H9 (cell line): Measurements from ENCODE around the gene SKAP1. TPM values are rescaled to one million over a fixed set of nuclear protein-coding genes. Genes with fewer than 3 reads are reported as not detected.

ENCODE experiments used
- DNase-seq: peaks from one replicate; pipeline ENCODE4 v3.0.0-alpha.2; 2017
- H2AFZ ChIP-seq: one replicate; pipeline ENCODE4 v1.6.1; 2013; ENCODE audit warnings: mild to moderate bottlenecking, low read length, control low read depth, moderate library complexity
- H2AK5ac ChIP-seq: 2 replicates; pipeline ENCODE4 v1.6.1; 2013; ENCODE audit warnings: low read length, control low read depth, mixed read lengths; ENCODE audit not compliant: insufficient read length
- H2BK120ac ChIP-seq: one replicate; pipeline ENCODE4 v1.6.1; 2013; ENCODE audit warnings: low read depth, mild to moderate bottlenecking, low read length, control low read depth, inconsistent platforms; ENCODE audit not compliant: poor library complexity, severe bottlenecking
- H2BK12ac ChIP-seq: 2 replicates; pipeline ENCODE4 v1.6.1; 2013; ENCODE audit warnings: low read length, control low read depth, mixed read lengths, low read depth; ENCODE audit not compliant: insufficient read length
- H2BK15ac ChIP-seq: 2 replicates; pipeline ENCODE4 v1.6.1; 2013; ENCODE audit warnings: low read depth, low read length, control low read depth
- H2BK20ac ChIP-seq: one replicate; pipeline ENCODE4 v1.6.1; 2013; ENCODE audit warnings: low read depth, mild to moderate bottlenecking, low read length, control low read depth, inconsistent platforms; ENCODE audit not compliant: poor library complexity, severe bottlenecking
- H2BK5ac ChIP-seq: 2 replicates; pipeline ENCODE4 v1.6.1; 2013; ENCODE audit warnings: low read length, control low read depth, mixed read lengths; ENCODE audit not compliant: insufficient read length
- H3K14ac ChIP-seq: 2 replicates; pipeline ENCODE4 v1.6.1; 2013; ENCODE audit warnings: low read length, control low read depth; ENCODE audit not compliant: insufficient read depth
- H3K18ac ChIP-seq: 2 replicates; pipeline ENCODE4 v1.6.1; 2013; ENCODE audit warnings: low read depth, mild to moderate bottlenecking, mixed read lengths, low read length, control low read depth; ENCODE audit not compliant: insufficient read length
- H3K23ac ChIP-seq: 2 replicates; pipeline ENCODE4 v1.6.1; 2013; ENCODE audit warnings: low read length, control low read depth, mixed read lengths, low read depth; ENCODE audit not compliant: insufficient read length
- H3K23me2 ChIP-seq: 2 replicates; pipeline ENCODE4 v1.6.1; 2013; ENCODE audit warnings: low read depth, mild to moderate bottlenecking, mixed read lengths, low read length, control low read depth; ENCODE audit not compliant: insufficient read length, poor library complexity, severe bottlenecking
- H3K27ac ChIP-seq: 2 replicates; pipeline ENCODE4 v1.5.1; 2013; ENCODE audit warnings: low read length, control low read depth, mixed read lengths, low read depth; ENCODE audit not compliant: insufficient read length
- H3K27me3 ChIP-seq: 2 replicates; pipeline ENCODE4 v1.6.1; 2013; ENCODE audit warnings: low read length, control low read depth, inconsistent platforms; ENCODE audit not compliant: insufficient read depth
- H3K4ac ChIP-seq: 2 replicates; pipeline ENCODE4 v1.6.1; 2013; ENCODE audit warnings: low read depth, mild to moderate bottlenecking, control low read depth, inconsistent platforms, low read length, moderate library complexity
- H3K4me1 ChIP-seq: 2 replicates; pipeline ENCODE4 v1.6.1; 2013; ENCODE audit warnings: low read length, control low read depth, inconsistent platforms; ENCODE audit not compliant: insufficient read depth
- H3K4me2 ChIP-seq: 2 replicates; pipeline ENCODE4 v1.6.1; 2013; ENCODE audit warnings: low read length, control low read depth, mixed read lengths; ENCODE audit not compliant: insufficient read length, insufficient read depth
- H3K56ac ChIP-seq: 2 replicates; pipeline ENCODE4 v1.6.1; 2013; ENCODE audit warnings: low read depth, mild to moderate bottlenecking, mixed read lengths, low read length, control low read depth; ENCODE audit not compliant: insufficient read length
- H3K79me1 ChIP-seq: 2 replicates; pipeline ENCODE4 v1.6.1; 2013; ENCODE audit warnings: low read depth, mild to moderate bottlenecking, moderate library complexity, low read length, control low read depth, inconsistent platforms; ENCODE audit not compliant: insufficient read depth, poor library complexity, severe bottlenecking
- H3K79me2 ChIP-seq: 2 replicates; pipeline ENCODE4 v1.6.1; 2013; ENCODE audit warnings: low read length, control low read depth, inconsistent platforms; ENCODE audit not compliant: insufficient read depth
- H3K9ac ChIP-seq: 2 replicates; pipeline ENCODE4 v1.6.1; 2013; ENCODE audit warnings: low read length, control low read depth, mixed read lengths; ENCODE audit not compliant: insufficient read length; ENCODE audit errors: extremely low read depth
- H3K9me3 ChIP-seq: one replicate; pipeline ENCODE4 v1.6.1; 2013; ENCODE audit warnings: low read depth, low read length, inconsistent platforms; ENCODE audit not compliant: control insufficient read depth
- H3T11ph ChIP-seq: one replicate; pipeline ENCODE4 v1.6.1; 2013; ENCODE audit warnings: mild to moderate bottlenecking, low read length, control low read depth, inconsistent platforms
- H4K20me1 ChIP-seq: one replicate; pipeline ENCODE4 v1.6.1; 2013; ENCODE audit not compliant: control insufficient read depth, insufficient read length, insufficient read depth
- H4K5ac ChIP-seq: 2 replicates; pipeline ENCODE4 v1.6.1; 2013; ENCODE audit warnings: low read depth, mild to moderate bottlenecking, mixed read lengths, low read length, control low read depth; ENCODE audit not compliant: insufficient read length
- H4K8ac ChIP-seq: replicated peaks from 2 replicates; pipeline ENCODE4 v1.6.1; 2013; ENCODE audit warnings: low read length, control low read depth, mixed read lengths, low read depth; ENCODE audit not compliant: insufficient read length
- H4K91ac ChIP-seq: 2 replicates; pipeline ENCODE4 v1.6.1; 2013; ENCODE audit warnings: low read depth, mild to moderate bottlenecking, moderate library complexity, mixed read lengths, low read length, control low read depth; ENCODE audit not compliant: insufficient read length
- H3K27ac Mint-ChIP-seq, 3 experiments: 2 replicates in 2 of 3; 3 replicates in 1 of 3; pipeline ENCODE4 v1.8.0; 2020 to 2021; ENCODE audit warnings: mixed read lengths in 3 of 3, mild to moderate bottlenecking in 1 of 3, moderate library complexity in 1 of 3
- H3K27me3 Mint-ChIP-seq: 2 replicates; pipeline ENCODE4 v1.8.0; 2021; ENCODE audit warnings: low read depth, mild to moderate bottlenecking, moderate library complexity, mixed read lengths
- H3K36me3 Mint-ChIP-seq, 3 experiments: 2 replicates in 2 of 3; 3 replicates in 1 of 3; pipeline ENCODE4 v1.8.0; 2020 to 2021; ENCODE audit warnings: low read depth in 3 of 3, mixed read lengths in 3 of 3; ENCODE audit not compliant: insufficient read depth in 1 of 3
- H3K4me1 Mint-ChIP-seq, 2 experiments: 2 replicates each; pipeline ENCODE4 v1.8.0; 2020; ENCODE audit warnings: mixed read lengths in 2 of 2
- H3K4me3 Mint-ChIP-seq, 2 experiments: 2 replicates in 1 of 2; 3 replicates in 1 of 2; pipeline ENCODE4 v1.8.0; 2020 to 2021; ENCODE audit warnings: mild to moderate bottlenecking in 2 of 2, mixed read lengths in 2 of 2, moderate library complexity in 1 of 2
- H3K9me3 Mint-ChIP-seq, 2 experiments: 2 replicates in 1 of 2; 3 replicates in 1 of 2; pipeline ENCODE4 v1.8.0; 2020; ENCODE audit warnings: mild to moderate bottlenecking in 2 of 2, mixed read lengths in 2 of 2, moderate library complexity in 1 of 2
- CTCF ChIP-seq: fragments of 200-600 bp; sonication (generic); conservative IDR thresholded peaks from 3 replicates; pipeline ENCODE4 v1.8.0; 2021; ENCODE audit warnings: antibody characterized with exemption, mild to moderate bottlenecking
- total RNA-seq: library from RNA; stranded (reverse); gene quantifications from 2 replicates; pipeline ENCODE4 v1.2.1, GENCODE V29; 2021

The SKAP1 gene
- total RNA-seq, 1 experiment from 2014 or later = not detected

- Histone ChIP-seq H2AK5ac (no peak overlapping the region), H3K18ac (no peak overlapping the region), H2BK120ac (no peak overlapping the region), H3K56ac (no peak overlapping the region), H3K9me3 (no peaks in the 10 kb centered on the region), H3K9ac (no peak overlapping the region), H3K27ac (no peak overlapping the region), H4K8ac (no peak overlapping the region), H4K20me1 (no peaks in the 10 kb centered on the region), H2BK15ac (no peak overlapping the region), H3K14ac (no peak overlapping the region), H2BK5ac (no peak overlapping the region), H3K23ac (no peak overlapping the region), H3K4me1 (no peaks in the 10 kb centered on the region), H2AFZ (no peak overlapping the region), H3K27me3 (no peaks in the 10 kb centered on the region), H3K4me2 (no peak overlapping the region), H2BK20ac (no peak overlapping the region), H4K91ac (no peak overlapping the region), H3K23me2 (no peaks in the 10 kb centered on the region), H3K79me1 (no peaks in the 10 kb centered on the region), H3K79me2 (no peaks in the 10 kb centered on the region), H3T11ph (no peak overlapping the region), H3K4ac (no peak overlapping the region), H2BK12ac (no peak overlapping the region), H4K5ac (no peak overlapping the region)
- H3K9me3 Mint-ChIP-seq = no peaks in the 10 kb centered on the region
- no peaks in the 10 kb centered on the region for H3K4me1 Mint-ChIP-seq
- H3K4me3 Mint-ChIP-seq = no peak overlapping the region
- H3K27ac Mint-ChIP-seq = no peak overlapping the region
- H3K27me3 Mint-ChIP-seq = peaks cover 42% of the 10 kb centered on the region
- no peak for TF ChIP-seq CTCF
- H3K36me3 Mint-ChIP-seq = no peaks in the 10 kb centered on the region
- no peak for DNase-seq
Measured at GRCh38 chr17:48322060-48322459, 108.0 kb downstream of the SKAP1 start.
